ENCODE results near the gene FBXO10. TPM values are rescaled to one million over a fixed set of nuclear protein-coding genes. Genes with fewer than 3 reads are reported as not detected.

The FBXO10 gene
- total RNA-seq, 1 donor from 2014 or later = 8.2 TPM

- Histone ChIP-seq H3K4me1 (no peaks in the 10 kb centered on the region), H3K36me3 (peaks cover 16 to 27% of the 10 kb centered on the region in 2 donors), H3K9me3 (no peaks in the 10 kb centered on the region), H3K4me3 (no peak overlapping the region), H3K27me3 (no peaks in the 10 kb centered on the region), H3K27ac (no peak overlapping the region)
- DNase-seq (ENCODE audit: low spot score in 2 of 2) = no peak
- intact Hi-C loops (cut with DNase I) = no loop called here
- TF ChIP-seq CTCF (IDR thresholded peaks at IDR 0.05) = no peak
These were observed 35.5 kb downstream of the FBXO10 start for GRCh38 chr9:37540634-37541033.

GRCh38 chr9:37539634-37540033 is 36.5 kb downstream of the FBXO10 start:
- intact Hi-C loops (cut with DNase I) = no loop called here
- Histone ChIP-seq H3K9me3 (no peaks in the 10 kb centered on the region), H3K4me3 (no peak overlapping the region), H3K27me3 (no peaks in the 10 kb centered on the region), H3K27ac (no peak overlapping the region), H3K4me1 (no peaks in the 10 kb centered on the region), H3K36me3 (peaks cover 16 to 32% of the 10 kb centered on the region in 2 donors)
- DNase-seq (ENCODE audit: low spot score in 2 of 2) = no peak
- TF ChIP-seq CTCF (IDR thresholded peaks at IDR 0.05) = no peak

- no peaks in the 10 kb centered on the region for H3K27me3 ChIP-seq
- H3K27ac ChIP-seq = no peak overlapping the region
- no peaks in the 10 kb centered on the region for H3K9me3 ChIP-seq
- H3K36me3 ChIP-seq = peaks cover 16 to 32% of the 10 kb centered on the region in 2 donors
- TF ChIP-seq CTCF (IDR thresholded peaks at IDR 0.05) = no peak
- H3K4me3 ChIP-seq = no peak overlapping the region
- DNase-seq (ENCODE audit: low spot score in 2 of 2) = no peak
- H3K4me1 ChIP-seq = no peaks in the 10 kb centered on the region
- intact Hi-C loops (cut with DNase I) = no loop called here
These were observed 38.1 kb downstream of the FBXO10 start for GRCh38 chr9:37538099-37538498.

GRCh38 chr9:37534901-37535300 is 41.3 kb downstream of the FBXO10 start:
- Histone ChIP-seq H3K4me1 (no peaks in the 10 kb centered on the region), H3K27me3 (no peaks in the 10 kb centered on the region), H3K27ac (no peak overlapping the region), H3K9me3 (no peaks in the 10 kb centered on the region), H3K4me3 (no peak overlapping the region), H3K36me3 (peaks cover 19 to 48% of the 10 kb centered on the region in 2 donors)
- TF ChIP-seq CTCF (IDR thresholded peaks at IDR 0.05) = no peak
- intact Hi-C loops (cut with DNase I) = no loop called here
- DNase-seq (ENCODE audit: low spot score in 2 of 2) = no peak

- no peaks in the 10 kb centered on the region for H3K27me3 ChIP-seq
- H3K36me3 ChIP-seq = peaks cover 19 to 48% of the 10 kb centered on the region in 2 donors
- no peak overlapping the region for H3K4me3 ChIP-seq
- intact Hi-C loops (cut with DNase I) = no loop called here
- DNase-seq (ENCODE audit: low spot score in 2 of 2) = no peak
- H3K4me1 ChIP-seq = no peaks in the 10 kb centered on the region
- H3K9me3 ChIP-seq = no peaks in the 10 kb centered on the region
- no peak overlapping the region for H3K27ac ChIP-seq
- TF ChIP-seq CTCF (IDR thresholded peaks at IDR 0.05) = no peak
These were observed 41.8 kb downstream of the FBXO10 start for GRCh38 chr9:37534412-37534811.

GRCh38 chr9:37531699-37532098 is 44.5 kb downstream of the FBXO10 start:
- intact Hi-C loops (cut with DNase I) = no loop called here
- TF ChIP-seq CTCF (IDR thresholded peaks at IDR 0.05) = no peak
- Histone ChIP-seq H3K4me3 (no peak overlapping the region), H3K27me3 (no peaks in the 10 kb centered on the region), H3K4me1 (no peaks in the 10 kb centered on the region), H3K36me3 (peaks cover 11 to 48% of the 10 kb centered on the region in 2 donors), H3K9me3 (no peaks in the 10 kb centered on the region), H3K27ac (no peak overlapping the region)
- no peak for DNase-seq (ENCODE audit: low spot score in 2 of 2)
